Activated CD4-positive, CD25-positive, alpha-beta regulatory T cell (primary cell): Measurements from ENCODE around the gene TOX2.
A peak's percentile ranks its signal among the peaks of the same experiment; 100 is the strongest.

Experiments
- DNase-seq, 4 experiments: peaks; one replicate each; lab custom pipeline; 2025; lab: John Stamatoyannopoulos, UW

Gene TOX2

GRCh38 chr20:43938932-43939761 lies 24.5 kb downstream of the TOX2 start:
- no peak for DNase-seq

GRCh38 chr20:43939762-43940121 lies 25.1 kb downstream of the TOX2 start:
- DNase-seq: no peak

GRCh38 chr20:43940518-43941225 lies 26.0 kb downstream of the TOX2 start:
- no peak for DNase-seq

- DNase-seq: no peak
Observed at GRCh38 chr20:43941476-43942200, 27.0 kb downstream of the TOX2 start.

- DNase-seq: no peak
Observed at GRCh38 chr20:43942201-43942590, 27.5 kb downstream of the TOX2 start.

- DNase-seq: no peak
Observed at GRCh38 chr20:43942667-43943285, 28.1 kb downstream of the TOX2 start.

- DNase-seq: no peak
Observed at GRCh38 chr20:43943725-43944124, 29.1 kb downstream of the TOX2 start.

GRCh38 chr20:43944653-43945235 lies 30.1 kb downstream of the TOX2 start:
- no peak for DNase-seq

- no peak for DNase-seq
Observed at GRCh38 chr20:43945391-43946205, 30.9 kb downstream of the TOX2 start.

- DNase-seq: no peak
Observed at GRCh38 chr20:43946206-43946491, 31.5 kb downstream of the TOX2 start.

GRCh38 chr20:43946659-43947315 lies 32.1 kb downstream of the TOX2 start:
- no peak for DNase-seq

GRCh38 chr20:43947316-43947710 lies 32.7 kb downstream of the TOX2 start:
- no peak for DNase-seq

GRCh38 chr20:43948455-43948854 lies 33.8 kb downstream of the TOX2 start:
- DNase-seq: no peak

- no peak for DNase-seq
Observed at GRCh38 chr20:43949248-43949647, 34.6 kb downstream of the TOX2 start.

- peak; percentile 15 to 50 (median 39) for DNase-seq
Observed at GRCh38 chr20:43949741-43950618, 35.3 kb downstream of the TOX2 start.

- DNase-seq: no peak
Observed at GRCh38 chr20:43953919-43954592, 39.4 kb downstream of the TOX2 start.

GRCh38 chr20:43954704-43955061 lies 40.0 kb downstream of the TOX2 start:
- no peak for DNase-seq

GRCh38 chr20:43955062-43955749 lies 40.6 kb downstream of the TOX2 start:
- DNase-seq: peak in 1 of 4 experiments; percentile 9

GRCh38 chr20:43955750-43956191 lies 41.1 kb downstream of the TOX2 start:
- DNase-seq: no peak
